WI38 (cell line): ENCODE data around the gene PLXNB1.

Source experiments
- H3K4me3 ChIP-seq: 2 replicates; pipeline ENCODE4 v1.5.1; 2011; ENCODE audit warnings: low read depth, mild to moderate bottlenecking, control low read depth, low read length
- TF ChIP-seq, protein P1 (sequence below): IDR thresholded peaks from 2 replicates; pipeline ENCODE4 v1.5.1; 2012; ENCODE audit warnings: low read depth, mild to moderate bottlenecking, control low read depth, low read length

The PLXNB1 gene

DNA sequence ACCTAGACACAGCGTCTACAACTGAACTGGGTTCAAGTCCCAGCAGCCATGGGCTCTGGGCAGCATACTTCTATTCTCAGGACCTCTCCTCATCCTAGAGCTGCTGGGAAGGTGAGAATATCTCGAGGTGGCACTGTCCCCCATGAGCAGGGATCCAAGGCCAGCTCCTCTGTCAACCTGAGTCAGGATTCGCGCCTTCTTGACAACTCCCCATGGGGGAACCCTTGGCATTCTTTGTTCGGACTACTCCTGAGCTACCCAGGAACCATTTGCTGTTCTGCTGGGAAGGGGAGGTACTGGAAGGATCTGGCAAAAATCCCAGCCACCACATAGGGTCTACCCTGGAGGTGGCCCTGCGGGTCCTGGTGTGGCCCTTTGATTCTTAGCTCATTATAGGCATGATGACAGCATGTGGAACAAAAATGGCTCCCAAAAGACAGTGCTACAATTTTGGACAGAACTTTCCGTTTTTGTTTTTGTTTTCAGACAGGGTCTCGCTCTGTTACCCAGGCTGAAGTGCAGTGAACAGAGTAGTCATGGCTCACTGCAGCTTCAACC, 22.3 kb downstream of the PLXNB1 start:
- TF ChIP-seq, protein P1, sequence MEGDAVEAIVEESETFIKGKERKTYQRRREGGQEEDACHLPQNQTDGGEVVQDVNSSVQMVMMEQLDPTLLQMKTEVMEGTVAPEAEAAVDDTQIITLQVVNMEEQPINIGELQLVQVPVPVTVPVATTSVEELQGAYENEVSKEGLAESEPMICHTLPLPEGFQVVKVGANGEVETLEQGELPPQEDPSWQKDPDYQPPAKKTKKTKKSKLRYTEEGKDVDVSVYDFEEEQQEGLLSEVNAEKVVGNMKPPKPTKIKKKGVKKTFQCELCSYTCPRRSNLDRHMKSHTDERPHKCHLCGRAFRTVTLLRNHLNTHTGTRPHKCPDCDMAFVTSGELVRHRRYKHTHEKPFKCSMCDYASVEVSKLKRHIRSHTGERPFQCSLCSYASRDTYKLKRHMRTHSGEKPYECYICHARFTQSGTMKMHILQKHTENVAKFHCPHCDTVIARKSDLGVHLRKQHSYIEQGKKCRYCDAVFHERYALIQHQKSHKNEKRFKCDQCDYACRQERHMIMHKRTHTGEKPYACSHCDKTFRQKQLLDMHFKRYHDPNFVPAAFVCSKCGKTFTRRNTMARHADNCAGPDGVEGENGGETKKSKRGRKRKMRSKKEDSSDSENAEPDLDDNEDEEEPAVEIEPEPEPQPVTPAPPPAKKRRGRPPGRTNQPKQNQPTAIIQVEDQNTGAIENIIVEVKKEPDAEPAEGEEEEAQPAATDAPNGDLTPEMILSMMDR: no peak
- no peak overlapping the region for H3K4me3 ChIP-seq

DNA sequence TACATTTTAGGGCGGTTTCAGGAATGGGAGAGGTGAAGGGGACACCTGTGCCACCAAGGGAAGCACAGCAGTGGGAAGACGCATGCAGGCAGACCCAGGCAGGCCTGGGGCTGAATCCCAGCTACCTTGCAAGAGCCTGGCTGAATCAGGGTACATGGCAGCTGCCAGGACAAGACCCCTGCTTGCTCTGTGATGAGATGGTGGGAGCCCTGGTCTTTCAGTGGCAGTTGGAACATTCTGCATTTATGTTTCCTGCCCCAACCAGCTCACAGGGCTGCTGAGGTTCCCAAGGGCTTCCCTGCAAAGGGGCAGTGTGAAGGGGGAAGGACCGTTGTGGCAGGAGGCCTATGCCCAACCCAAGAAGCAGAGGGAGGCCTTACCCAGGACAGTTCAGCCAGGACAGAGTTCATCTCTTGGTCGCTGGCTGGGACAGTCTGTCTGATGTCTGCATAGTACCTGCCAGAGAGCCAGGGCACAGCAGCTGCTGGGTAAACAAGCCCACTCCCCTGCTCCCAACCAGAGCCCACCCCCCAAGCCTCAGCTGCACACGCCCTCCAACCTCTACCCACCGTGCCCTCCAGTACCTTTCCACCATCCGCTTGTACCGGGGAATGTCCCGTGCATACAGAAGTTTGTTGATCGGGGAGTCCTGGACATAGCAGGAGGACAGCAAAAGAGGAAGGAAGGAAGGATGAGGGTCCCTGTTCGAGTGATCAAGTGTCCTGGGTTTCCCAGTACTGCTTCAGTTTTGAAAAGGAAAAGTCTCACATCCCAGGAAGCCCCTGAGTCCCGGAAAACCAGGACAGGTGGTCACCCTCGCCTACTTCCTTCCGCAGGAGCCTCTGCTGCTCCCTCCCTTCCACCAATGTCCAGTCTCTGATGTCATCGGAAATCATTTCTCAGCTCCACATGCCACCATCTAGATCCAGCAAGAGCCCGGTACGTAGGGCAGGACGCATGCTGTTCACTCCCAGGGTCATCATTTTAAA, 23.1 kb downstream of the PLXNB1 start:
- H3K4me3 ChIP-seq: no peak overlapping the region
- TF ChIP-seq, protein P1: no peak

- TF ChIP-seq, protein P1: no peak
- H3K4me3 ChIP-seq: no peak overlapping the region
Observed at GRCh38 chr3:48405971-48406370, 23.9 kb downstream of the PLXNB1 start.

DNA sequence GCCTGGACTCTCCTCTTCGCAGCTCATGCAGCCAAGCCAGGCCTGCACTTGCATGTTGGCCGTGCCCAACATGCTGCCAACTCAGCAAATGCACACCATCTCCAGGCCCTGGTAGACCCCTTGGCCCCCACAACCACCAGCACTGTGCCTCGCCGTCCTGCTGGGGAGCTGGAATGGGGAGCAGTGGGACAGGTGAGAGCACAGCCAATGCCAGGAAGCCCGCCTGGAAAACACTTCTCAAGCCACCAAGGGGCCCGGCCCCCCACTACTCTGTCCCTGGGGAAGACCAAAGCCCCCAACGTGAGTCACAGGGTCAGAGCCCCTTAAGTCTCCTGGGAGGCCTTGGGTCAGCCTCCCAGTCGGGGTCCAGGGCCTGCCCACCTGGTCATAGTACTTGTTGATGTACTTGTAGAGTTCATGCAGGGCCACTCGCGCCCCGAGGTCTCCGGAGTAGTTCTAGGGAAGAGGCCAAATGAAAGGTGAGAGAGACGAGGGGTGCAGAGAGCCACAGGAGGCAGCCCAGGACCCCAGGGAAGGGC, 24.5 kb downstream of the PLXNB1 start:
- no peak overlapping the region for H3K4me3 ChIP-seq
- TF ChIP-seq, protein P1: no peak

DNA sequence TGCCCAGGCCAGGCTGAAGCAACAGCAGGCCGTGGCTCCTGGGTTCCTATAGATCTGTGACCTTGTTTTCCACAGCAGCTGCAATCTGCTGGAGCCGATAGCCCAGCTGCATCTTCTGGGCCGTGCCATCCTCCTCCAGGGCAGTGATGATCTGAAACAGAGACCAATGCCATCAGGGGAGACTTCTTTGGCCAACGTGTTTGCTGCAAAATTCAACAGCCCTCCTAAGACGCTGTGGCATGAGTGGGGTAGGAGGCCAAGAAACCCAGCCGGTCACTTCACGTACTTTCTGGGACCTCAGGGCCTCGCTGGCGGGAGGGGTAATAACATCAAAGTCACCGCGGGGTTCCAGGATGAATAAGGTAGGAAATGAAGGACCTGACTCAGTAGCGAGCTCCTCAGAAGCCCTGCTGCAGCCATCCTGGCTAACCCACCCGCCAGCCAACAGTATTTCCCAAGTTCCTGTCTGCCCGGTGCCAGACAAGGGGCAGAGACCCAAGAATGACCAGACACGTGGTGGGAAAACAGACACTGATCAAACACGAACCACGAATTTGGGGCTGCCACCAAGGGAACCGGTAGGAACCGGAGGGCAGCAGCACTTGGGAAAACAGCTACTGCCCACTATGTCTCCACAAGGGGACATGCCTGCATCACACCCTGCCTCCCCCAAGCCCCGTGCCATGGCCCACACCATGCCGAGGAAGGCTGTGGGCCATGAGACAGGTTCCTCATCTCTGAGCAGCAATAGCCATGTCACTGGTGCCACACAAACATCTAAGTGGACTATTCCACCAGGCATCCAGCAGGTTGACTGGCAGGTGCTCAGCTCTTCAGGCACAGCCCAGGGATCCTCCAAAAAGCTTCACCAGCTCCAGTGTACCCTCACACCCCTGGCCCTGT, 25.2 kb downstream of the PLXNB1 start:
- TF ChIP-seq, protein P1: no peak
- no peak overlapping the region for H3K4me3 ChIP-seq

DNA sequence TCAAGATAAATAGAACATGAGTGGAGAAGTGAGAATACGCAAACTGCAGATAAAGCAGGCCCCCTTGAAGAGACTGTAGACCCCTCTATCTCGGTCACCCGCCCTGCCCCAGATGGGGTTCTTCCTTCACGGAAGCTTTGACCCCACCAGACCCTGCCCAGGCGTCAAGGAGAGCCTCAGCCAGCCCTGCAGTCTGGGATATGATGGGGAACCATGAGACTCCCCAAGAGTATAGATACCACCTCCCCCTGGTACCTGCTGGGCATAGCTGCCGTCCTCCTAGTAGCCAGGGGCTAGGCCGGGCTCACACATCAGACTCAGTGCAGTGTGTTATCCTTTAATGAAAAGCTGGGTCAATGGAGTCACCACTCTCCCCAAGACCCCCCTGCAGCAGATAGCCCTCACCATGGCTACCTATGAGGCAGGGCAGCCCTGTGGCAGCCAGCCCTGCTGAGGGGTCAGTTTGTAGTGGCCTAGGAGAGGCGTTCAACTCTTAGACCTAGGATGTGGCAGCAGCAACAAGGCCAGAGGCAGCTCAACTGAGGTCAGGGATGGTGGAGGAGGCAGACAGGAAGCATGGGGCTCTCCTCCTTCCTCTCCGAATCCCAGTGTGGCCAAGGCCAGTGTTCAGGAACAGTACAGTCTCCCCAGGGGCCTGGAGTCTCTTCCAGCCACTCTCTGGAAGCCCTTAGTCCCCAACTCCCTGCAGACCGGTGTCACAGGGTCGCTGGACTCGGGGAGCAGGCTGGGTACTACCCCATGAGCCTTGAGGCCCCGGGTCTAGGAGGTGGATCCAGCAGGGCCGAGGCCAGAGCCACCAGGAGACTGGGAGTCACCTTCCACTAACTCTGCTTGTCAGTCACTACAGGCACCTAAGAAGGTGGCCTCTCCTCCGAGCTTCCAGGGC, 26.1 kb downstream of the PLXNB1 start:
- TF ChIP-seq, protein P1: no peak

More for the DNA sequence above, 26.1 kb downstream of the PLXNB1 start:
- H3K4me3 ChIP-seq: no peak overlapping the region
